HepG2 (cell line): ENCODE data around the gene TBC1D1. TPM values are rescaled to one million over a fixed set of nuclear protein-coding genes. Genes with fewer than 3 reads are reported as not detected.

ENCODE experiments used
- ARHGAP35 ChIP-seq: sonication (generic); formaldehyde crosslinking; IDR thresholded peaks from 2 replicates; pipeline ENCODE4 v1.9.0; 2022; ENCODE audit warnings: mild to moderate bottlenecking, inconsistent platforms, moderate library complexity, missing genetic modification reagents, borderline replicate concordance
- ATAD3A ChIP-seq: sonication (generic); formaldehyde crosslinking; IDR thresholded peaks from 2 replicates; pipeline ENCODE4 v1.4.0; 2020; ENCODE audit warnings: missing genetic modification reagents
- GLMP ChIP-seq: sonication (generic); formaldehyde crosslinking; IDR thresholded peaks from 2 replicates; pipeline ENCODE4 v1.9.0; 2021; ENCODE audit warnings: missing genetic modification reagents, mild to moderate bottlenecking, borderline replicate concordance
- HCFC1 ChIP-seq: fragments of 150-350 bp; IDR thresholded peaks from 2 replicates; pipeline ENCODE4 v1.6.1; 2014; ENCODE audit warnings: low read depth, low read length
- HHEX ChIP-seq: IDR thresholded peaks from 2 replicates; pipeline ENCODE4 v1.6.1; 2016; ENCODE audit warnings: control low read depth
- JARID2 ChIP-seq: sonication (generic); formaldehyde crosslinking; IDR thresholded peaks from 2 replicates; pipeline ENCODE4 v1.8.1; 2023; ENCODE audit warnings: missing genetic modification reagents, inconsistent platforms; ENCODE audit not compliant: insufficient replicate concordance
- JUNB ChIP-seq: sonication (generic); formaldehyde crosslinking; IDR thresholded peaks from 2 replicates; pipeline ENCODE4 v1.8.0; 2022; ENCODE audit warnings: missing genetic modification reagents, mild to moderate bottlenecking, borderline replicate concordance
- LCORL ChIP-seq, 2 experiments: fragments of 450-650 bp in 1 of 2; sonication (generic) in 1 of 2; formaldehyde crosslinking in 1 of 2; IDR thresholded peaks; 2 replicates each; pipeline versions ENCODE4 v1.5.0 to v1.6.1; 2017 to 2020; ENCODE audit warnings: antibody characterized with exemption in 1 of 2, missing genetic modification reagents in 1 of 2
- MBNL3 ChIP-seq: fragments of 250-450 bp; sonication (Bioruptor Pico); conservative IDR thresholded peaks from 2 replicates; pipeline ENCODE4 v1.8.0; 2022; ENCODE audit warnings: mild to moderate bottlenecking, inconsistent platforms
- PHF5A ChIP-seq: IDR thresholded peaks from one replicate; pipeline ENCODE4 v1.6.1; 2018; ENCODE audit warnings: low read depth, missing genetic modification reagents; ENCODE audit not compliant: unreplicated experiment
- TCF12 ChIP-seq, 2 experiments: fragments of 450-650 bp in 1 of 2; sonication (generic) in 1 of 2; formaldehyde crosslinking in 1 of 2; IDR thresholded peaks; 2 replicates each; pipeline versions ENCODE4 v1.6.1 to v1.8.0; 2017 to 2022; ENCODE audit warnings: antibody characterized with exemption in 1 of 2, mild to moderate bottlenecking in 1 of 2, missing genetic modification reagents in 1 of 2, moderate library complexity in 1 of 2
- ZFP41 ChIP-seq: sonication (generic); formaldehyde crosslinking; IDR thresholded peaks from 2 replicates; pipeline ENCODE4 v1.4.0; 2020; ENCODE audit warnings: mild to moderate bottlenecking, missing genetic modification reagents, borderline replicate concordance
- ZNF121 ChIP-seq: sonication (generic); formaldehyde crosslinking; IDR thresholded peaks from 2 replicates; pipeline ENCODE4 v1.5.0; 2020; ENCODE audit warnings: mild to moderate bottlenecking, missing genetic modification reagents
- ZNF432 ChIP-seq: sonication (generic); formaldehyde crosslinking; IDR thresholded peaks from 2 replicates; pipeline ENCODE4 v1.5.0; 2020; ENCODE audit warnings: missing genetic modification reagents, mild to moderate bottlenecking, borderline replicate concordance
- ZNF569 ChIP-seq: sonication (generic); formaldehyde crosslinking; IDR thresholded peaks from 2 replicates; pipeline ENCODE4 v1.5.0; 2020; ENCODE audit warnings: mild to moderate bottlenecking, missing genetic modification reagents, moderate library complexity, borderline replicate concordance
- polyA plus RNA-seq, 8 experiments: library from polyadenylated mRNA; depleted of rRNA in 3 of 8; stranded (reverse) in 7 of 8; unstranded in 1 of 8; fragments of >200 nt; fragmentation: Illumina TruSeq in 4 of 8; extraction: Trizol in 4 of 8; gene quantifications; 2 replicates each; pipeline versions ENCODE4 v1.2.1 to v1.2.3, GENCODE V29; 2011 to 2016; ENCODE audit warnings: low read depth in 4 of 8, missing spikeins in 1 of 8, mixed read lengths in 1 of 8; ENCODE audit not compliant: insufficient read depth in 1 of 8
- total RNA-seq, 5 experiments: library from RNA; depleted of rRNA; stranded (reverse); fragments of >200 nt; fragmentation: Illumina TruSeq; extraction: Trizol; gene quantifications; 2 replicates each; pipeline ENCODE4 v1.2.3, GENCODE V29; 2016; ENCODE audit warnings: low read depth in 1 of 5
- TF ChIP-seq, protein P1 (sequence below): sonication (generic); formaldehyde crosslinking; IDR thresholded peaks from 2 replicates; pipeline ENCODE4 v1.4.0; 2020; ENCODE audit warnings: mild to moderate bottlenecking, missing genetic modification reagents
- TF ChIP-seq, protein P2 (sequence below), 2 experiments: fragments of 450-650 bp in 1 of 2; sonication (generic) in 1 of 2; formaldehyde crosslinking in 1 of 2; IDR thresholded peaks; 2 replicates each; pipeline versions ENCODE4 v1.6.1 to v1.8.0; 2016 to 2022; ENCODE audit warnings: antibody characterized with exemption in 1 of 2, mild to moderate bottlenecking in 1 of 2, missing genetic modification reagents in 1 of 2

TBC1D1 gene
- total and polyA plus RNA-seq, 2 of the 13 experiments (the other 11 are each of a cell fraction or from before 2014, with no cell fraction given): 37.3 to 62.8 TPM

GRCh38 chr4:38162240-38162784, 271.4 kb downstream of the TBC1D1 start (continued):
- no peak for TF ChIP-seq PHF5A (CRISPR knock-in tag)
- no peak for TF ChIP-seq GLMP (CRISPR knock-in tag)
- TF ChIP-seq JARID2: no peak
- TF ChIP-seq MBNL3: no peak
- TF ChIP-seq ATAD3A (CRISPR knock-in tag): no peak
- no peak for TF ChIP-seq HCFC1
- TF ChIP-seq ZFP41: no peak
- TF ChIP-seq ARHGAP35 (CRISPR knock-in tag): peak; percentile 67; the same call in 1 of the 2 replicates
- no peak; the same call in 1 of the 2 replicates for TF ChIP-seq JUNB (CRISPR knock-in tag)
- no peak for TF ChIP-seq HHEX (CRISPR knock-in tag)
- no peak for TF ChIP-seq TCF12 (IDR thresholded peaks at IDR 0.05)
- 0 out of 2 replicates have a peak, but pooled peaks have one; percentile 49 for TF ChIP-seq TCF12 (CRISPR knock-in tag; IDR thresholded peaks at IDR 0.05)
- TF ChIP-seq, protein P1, sequence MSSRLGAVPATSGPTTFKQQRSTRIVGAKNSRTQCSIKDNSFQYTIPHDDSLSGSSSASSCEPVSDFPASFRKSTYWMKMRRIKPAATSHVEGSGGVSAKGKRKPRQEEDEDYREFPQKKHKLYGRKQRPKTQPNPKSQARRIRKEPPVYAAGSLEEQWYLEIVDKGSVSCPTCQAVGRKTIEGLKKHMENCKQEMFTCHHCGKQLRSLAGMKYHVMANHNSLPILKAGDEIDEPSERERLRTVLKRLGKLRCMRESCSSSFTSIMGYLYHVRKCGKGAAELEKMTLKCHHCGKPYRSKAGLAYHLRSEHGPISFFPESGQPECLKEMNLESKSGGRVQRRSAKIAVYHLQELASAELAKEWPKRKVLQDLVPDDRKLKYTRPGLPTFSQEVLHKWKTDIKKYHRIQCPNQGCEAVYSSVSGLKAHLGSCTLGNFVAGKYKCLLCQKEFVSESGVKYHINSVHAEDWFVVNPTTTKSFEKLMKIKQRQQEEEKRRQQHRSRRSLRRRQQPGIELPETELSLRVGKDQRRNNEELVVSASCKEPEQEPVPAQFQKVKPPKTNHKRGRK (CRISPR knock-in tag): no peak
- TF ChIP-seq, protein P2, sequence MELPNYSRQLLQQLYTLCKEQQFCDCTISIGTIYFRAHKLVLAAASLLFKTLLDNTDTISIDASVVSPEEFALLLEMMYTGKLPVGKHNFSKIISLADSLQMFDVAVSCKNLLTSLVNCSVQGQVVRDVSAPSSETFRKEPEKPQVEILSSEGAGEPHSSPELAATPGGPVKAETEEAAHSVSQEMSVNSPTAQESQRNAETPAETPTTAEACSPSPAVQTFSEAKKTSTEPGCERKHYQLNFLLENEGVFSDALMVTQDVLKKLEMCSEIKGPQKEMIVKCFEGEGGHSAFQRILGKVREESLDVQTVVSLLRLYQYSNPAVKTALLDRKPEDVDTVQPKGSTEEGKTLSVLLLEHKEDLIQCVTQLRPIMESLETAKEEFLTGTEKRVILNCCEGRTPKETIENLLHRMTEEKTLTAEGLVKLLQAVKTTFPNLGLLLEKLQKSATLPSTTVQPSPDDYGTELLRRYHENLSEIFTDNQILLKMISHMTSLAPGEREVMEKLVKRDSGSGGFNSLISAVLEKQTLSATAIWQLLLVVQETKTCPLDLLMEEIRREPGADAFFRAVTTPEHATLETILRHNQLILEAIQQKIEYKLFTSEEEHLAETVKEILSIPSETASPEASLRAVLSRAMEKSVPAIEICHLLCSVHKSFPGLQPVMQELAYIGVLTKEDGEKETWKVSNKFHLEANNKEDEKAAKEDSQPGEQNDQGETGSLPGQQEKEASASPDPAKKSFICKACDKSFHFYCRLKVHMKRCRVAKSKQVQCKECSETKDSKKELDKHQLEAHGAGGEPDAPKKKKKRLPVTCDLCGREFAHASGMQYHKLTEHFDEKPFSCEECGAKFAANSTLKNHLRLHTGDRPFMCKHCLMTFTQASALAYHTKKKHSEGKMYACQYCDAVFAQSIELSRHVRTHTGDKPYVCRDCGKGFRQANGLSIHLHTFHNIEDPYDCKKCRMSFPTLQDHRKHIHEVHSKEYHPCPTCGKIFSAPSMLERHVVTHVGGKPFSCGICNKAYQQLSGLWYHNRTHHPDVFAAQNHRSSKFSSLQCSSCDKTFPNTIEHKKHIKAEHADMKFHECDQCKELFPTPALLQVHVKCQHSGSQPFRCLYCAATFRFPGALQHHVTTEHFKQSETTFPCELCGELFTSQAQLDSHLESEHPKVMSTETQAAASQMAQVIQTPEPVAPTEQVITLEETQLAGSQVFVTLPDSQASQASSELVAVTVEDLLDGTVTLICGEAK (IDR thresholded peaks at IDR 0.05): no peak
- TF ChIP-seq, protein P2 (CRISPR knock-in tag; IDR thresholded peaks at IDR 0.05): peak; percentile 71; the same call in 1 of the 2 replicates
- peak; percentile 29; the same call in 1 of the 2 replicates for TF ChIP-seq ZNF121
- TF ChIP-seq ZNF432 (CRISPR knock-in tag): no peak
- TF ChIP-seq LCORL (IDR thresholded peaks at IDR 0.05): no peak
- TF ChIP-seq LCORL (CRISPR knock-in tag; IDR thresholded peaks at IDR 0.05): peak; percentile 79; the same call in 1 of the 2 replicates
- no peak for TF ChIP-seq ZNF569
